K562 (cell line): ENCODE data around the gene SLC5A10.

Experiments used
- ATF2 ChIP-seq: sonication (generic); formaldehyde crosslinking; IDR thresholded peaks from 2 replicates; pipeline ENCODE4 v1.8.1; 2022; ENCODE audit warnings: missing genetic modification reagents
- BHLHE40 ChIP-seq: IDR thresholded peaks from 2 replicates; pipeline ENCODE4 v1.6.1; 2011; ENCODE audit warnings: low read length, improper control_type of control experiment
- CTCF ChIP-seq, 3 experiments: IDR thresholded peaks in 2 of 3; conservative IDR thresholded peaks in 1 of 3; 2 replicates each; pipeline ENCODE4 v1.5.1; 2011 to 2012; ENCODE audit warnings: low read length in 3 of 3, mild to moderate bottlenecking in 3 of 3, control low read depth in 2 of 3, improper control_type of control experiment in 1 of 3, inconsistent platforms in 1 of 3, low read depth in 1 of 3, mixed read lengths in 1 of 3, moderate library complexity in 1 of 3; ENCODE audit not compliant: insufficient read depth in 2 of 3
- EZH2 ChIP-seq: IDR thresholded peaks from 2 replicates; pipeline ENCODE4 v1.6.1; 2012; ENCODE audit warnings: low read depth, mild to moderate bottlenecking, inconsistent platforms, low read length, borderline replicate concordance
- POLR2AphosphoS5 ChIP-seq: IDR thresholded peaks from 2 replicates; pipeline ENCODE4 v1.6.1; 2011; ENCODE audit warnings: mild to moderate bottlenecking, low read depth, low read length, moderate library complexity; ENCODE audit not compliant: control insufficient read depth, insufficient read depth
- SMARCE1 ChIP-seq: fragments of 450-650 bp; IDR thresholded peaks from 2 replicates; pipeline ENCODE4 v1.7.1; 2016; ENCODE audit warnings: mild to moderate bottlenecking
- TEAD1 ChIP-seq, 2 experiments: fragments of 450-650 bp in 1 of 2; sonication (generic) in 1 of 2; formaldehyde crosslinking; IDR thresholded peaks; 2 replicates each; pipeline versions ENCODE4 v1.4.0 to v1.8.0; 2020 to 2022; ENCODE audit warnings: mild to moderate bottlenecking in 2 of 2, missing genetic modification reagents in 1 of 2
- ZBTB40 ChIP-seq, 2 experiments: fragments of 450-650 bp in 1 of 2; sonication (generic) in 1 of 2; formaldehyde crosslinking in 1 of 2; IDR thresholded peaks; 2 replicates each; pipeline versions ENCODE4 v1.7.1 to v1.9.0; 2016 to 2022; ENCODE audit warnings: inconsistent platforms in 1 of 2, mild to moderate bottlenecking in 1 of 2, missing genetic modification reagents in 1 of 2
- TF ChIP-seq, protein P1 (sequence below), 3 experiments: fragments of 200-800 bp in 1 of 3; fragments of 250-450 bp in 1 of 3; fragments of 450-650 bp in 1 of 3; sonication (Bioruptor Pico) in 1 of 3; sonication (Bioruptor generic) in 1 of 3; formaldehyde crosslinking in 1 of 3; IDR thresholded peaks; 2 replicates each; pipeline versions ENCODE4 v1.6.1 to v1.8.0; 2016 to 2022; ENCODE audit warnings: mild to moderate bottlenecking in 2 of 3, missing genetic modification characterization in 2 of 3, missing compliant biosample characterization in 1 of 3, moderate library complexity in 1 of 3

DNA sequence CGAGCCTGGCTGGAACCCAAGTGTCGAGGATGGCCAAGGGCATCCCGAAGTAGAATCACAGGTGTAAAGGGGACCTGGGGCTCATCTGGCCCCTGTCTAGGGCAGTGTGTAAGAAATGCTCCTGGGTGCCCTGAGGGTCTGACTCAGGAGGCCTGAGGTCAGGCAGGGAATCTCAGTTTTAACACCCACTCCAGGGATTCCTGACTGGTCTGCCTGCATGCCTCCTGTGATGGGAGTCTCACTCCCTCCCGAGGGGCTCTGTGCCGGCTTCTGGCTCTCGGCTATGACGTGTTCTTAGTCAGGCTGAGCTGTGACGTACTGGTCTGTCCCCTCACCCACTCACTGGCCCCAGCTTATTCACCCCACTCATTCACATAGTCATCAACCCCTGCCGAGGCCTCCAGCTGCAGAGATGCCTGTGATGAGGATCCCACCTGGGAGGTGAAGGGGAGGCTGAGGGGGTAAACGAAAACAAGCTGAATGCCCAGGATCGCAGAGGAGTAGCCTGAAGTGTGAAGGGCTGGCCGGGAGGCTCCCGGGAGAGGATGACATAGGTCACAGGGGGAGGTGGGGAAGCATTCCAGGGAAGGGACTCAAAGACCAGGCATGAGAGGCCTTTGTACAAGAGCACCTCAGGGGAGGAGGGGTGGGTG lies 28.8 kb downstream of the SLC5A10 start:
- TF ChIP-seq SMARCE1 (no peak), CTCF (IDR thresholded peaks at IDR 0.05 in 2 of 3, conservative IDR thresholded peaks at IDR 0.05 in 1 of 3; ENCODE audit: insufficient read depth in 2 of 3, low read depth in 1 of 3, low read length in 3 of 3) (no peak), ATF2 (CRISPR knock-in tag) (no peak), POLR2AphosphoS5 (no peak), TEAD1 (CRISPR knock-in tag; IDR thresholded peaks at IDR 0.05) (no peak), ZBTB40 (IDR thresholded peaks at IDR 0.05) (no peak), ZBTB40 (CRISPR knock-in tag; IDR thresholded peaks at IDR 0.05) (no peak), EZH2 (no peak), BHLHE40 (no peak)
- TF ChIP-seq, protein P1, sequence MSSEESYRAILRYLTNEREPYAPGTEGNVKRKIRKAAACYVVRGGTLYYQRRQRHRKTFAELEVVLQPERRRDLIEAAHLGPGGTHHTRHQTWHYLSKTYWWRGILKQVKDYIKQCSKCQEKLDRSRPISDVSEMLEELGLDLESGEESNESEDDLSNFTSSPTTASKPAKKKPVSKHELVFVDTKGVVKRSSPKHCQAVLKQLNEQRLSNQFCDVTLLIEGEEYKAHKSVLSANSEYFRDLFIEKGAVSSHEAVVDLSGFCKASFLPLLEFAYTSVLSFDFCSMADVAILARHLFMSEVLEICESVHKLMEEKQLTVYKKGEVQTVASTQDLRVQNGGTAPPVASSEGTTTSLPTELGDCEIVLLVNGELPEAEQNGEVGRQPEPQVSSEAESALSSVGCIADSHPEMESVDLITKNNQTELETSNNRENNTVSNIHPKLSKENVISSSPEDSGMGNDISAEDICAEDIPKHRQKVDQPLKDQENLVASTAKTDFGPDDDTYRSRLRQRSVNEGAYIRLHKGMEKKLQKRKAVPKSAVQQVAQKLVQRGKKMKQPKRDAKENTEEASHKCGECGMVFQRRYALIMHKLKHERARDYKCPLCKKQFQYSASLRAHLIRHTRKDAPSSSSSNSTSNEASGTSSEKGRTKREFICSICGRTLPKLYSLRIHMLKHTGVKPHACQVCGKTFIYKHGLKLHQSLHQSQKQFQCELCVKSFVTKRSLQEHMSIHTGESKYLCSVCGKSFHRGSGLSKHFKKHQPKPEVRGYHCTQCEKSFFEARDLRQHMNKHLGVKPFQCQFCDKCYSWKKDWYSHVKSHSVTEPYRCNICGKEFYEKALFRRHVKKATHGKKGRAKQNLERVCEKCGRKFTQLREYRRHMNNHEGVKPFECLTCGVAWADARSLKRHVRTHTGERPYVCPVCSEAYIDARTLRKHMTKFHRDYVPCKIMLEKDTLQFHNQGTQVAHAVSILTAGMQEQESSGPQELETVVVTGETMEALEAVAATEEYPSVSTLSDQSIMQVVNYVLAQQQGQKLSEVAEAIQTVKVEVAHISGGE (CRISPR knock-in tag; IDR thresholded peaks at IDR 0.05), result no peak
